GM12878 (cell line): ENCODE data around the gene NAP1L1. TPM values are rescaled to one million over a fixed set of nuclear protein-coding genes. Genes with fewer than 3 reads are reported as not detected.

Source experiments
- ATF2 ChIP-seq: IDR thresholded peaks from 2 replicates; pipeline ENCODE4 v1.6.1; 2012; ENCODE audit warnings: low read length, inconsistent platforms
- ATF7 ChIP-seq: fragments of 450-650 bp; IDR thresholded peaks from 2 replicates; pipeline ENCODE4 v1.6.1; 2016; ENCODE audit warnings: low read depth, mild to moderate bottlenecking
- BACH1 ChIP-seq: fragments of 450-650 bp; IDR thresholded peaks from 2 replicates; pipeline ENCODE4 v1.6.1; 2017; ENCODE audit warnings: mild to moderate bottlenecking, borderline replicate concordance
- CBFB ChIP-seq: IDR thresholded peaks from 2 replicates; pipeline ENCODE4 v1.6.1; 2016; ENCODE audit warnings: antibody characterized with exemption, low read depth
- E2F4 ChIP-seq: IDR thresholded peaks from 2 replicates; pipeline ENCODE4 v1.6.1; 2012; ENCODE audit warnings: low read depth, low read length, improper control_type of control experiment
- EGR1 ChIP-seq, 2 experiments: IDR thresholded peaks; 1 replicate in 1 of 2; 2 replicates in 1 of 2; pipeline ENCODE4 v1.6.1; 2011 to 2012; ENCODE audit warnings: low read depth in 2 of 2, low read length in 2 of 2, borderline replicate concordance in 1 of 2, mild to moderate bottlenecking in 1 of 2, moderate library complexity in 1 of 2
- HSF1 ChIP-seq: fragments of 150-350 bp; IDR thresholded peaks from 2 replicates; pipeline ENCODE4 v1.6.1; 2014; ENCODE audit warnings: mild to moderate bottlenecking, low read depth, low read length
- IRF5 ChIP-seq: fragments of 450-650 bp; IDR thresholded peaks from 2 replicates; pipeline ENCODE4 v1.6.1; 2017; ENCODE audit warnings: borderline replicate concordance
- MXI1 ChIP-seq: fragments of 150-350 bp; IDR thresholded peaks from 2 replicates; pipeline ENCODE4 v1.6.1; 2011; ENCODE audit warnings: low read depth, mild to moderate bottlenecking, inconsistent platforms, low read length, improper control_type of control experiment
- NBN ChIP-seq: fragments of 450-650 bp; IDR thresholded peaks from 2 replicates; pipeline ENCODE4 v1.6.1; 2016
- NR2C1 ChIP-seq: fragments of 450-650 bp; IDR thresholded peaks from 2 replicates; pipeline ENCODE4 v1.6.1; 2017; ENCODE audit warnings: antibody characterized with exemption, mild to moderate bottlenecking, moderate library complexity
- PKNOX1 ChIP-seq: fragments of 450-650 bp; IDR thresholded peaks from 2 replicates; pipeline ENCODE4 v1.6.1; 2016; ENCODE audit warnings: mild to moderate bottlenecking
- POLR2AphosphoS5 ChIP-seq: IDR thresholded peaks from 2 replicates; pipeline ENCODE4 v1.6.1; 2011; ENCODE audit warnings: mild to moderate bottlenecking, low read length, inconsistent platforms
- RB1 ChIP-seq: fragments of 450-650 bp; formaldehyde crosslinking; IDR thresholded peaks from 2 replicates; pipeline ENCODE4 v1.6.1; 2017; ENCODE audit warnings: mild to moderate bottlenecking, borderline replicate concordance
- SREBF2 ChIP-seq: IDR thresholded peaks from 2 replicates; pipeline ENCODE4 v1.6.1; 2012; ENCODE audit warnings: mild to moderate bottlenecking, low read length
- USF1 ChIP-seq: IDR thresholded peaks from 2 replicates; pipeline ENCODE4 v1.6.1; 2011; ENCODE audit warnings: borderline replicate concordance, low read depth, mild to moderate bottlenecking, moderate library complexity, mixed read lengths, low read length; ENCODE audit not compliant: insufficient read depth; ENCODE audit errors: extremely low read length
- ZNF592 ChIP-seq: fragments of 450-650 bp; IDR thresholded peaks from 2 replicates; pipeline ENCODE4 v1.6.1; 2017; ENCODE audit warnings: mild to moderate bottlenecking, moderate library complexity
- polyA plus RNA-seq, 11 experiments: library from polyadenylated mRNA; depleted of rRNA in 4 of 11; unstranded in 6 of 11; stranded (reverse) in 5 of 11; fragments of >200 nt; fragmentation: Nextera tagmentation in 4 of 11; fragmentation: Illumina TruSeq in 1 of 11; extraction: Ambion mirVana in 4 of 11; extraction: Trizol in 1 of 11; gene quantifications; 1 replicate in 1 of 11; 2 replicates in 10 of 11; pipeline versions ENCODE4 v1.2.1 to v1.2.3, GENCODE V29; 2011 to 2016; ENCODE audit warnings: inconsistent platforms in 2 of 11, missing spikeins in 2 of 11, low read depth in 1 of 11
- total RNA-seq, 4 experiments: library from RNA; depleted of rRNA in 3 of 4; stranded (reverse); fragments of >200 nt in 3 of 4; fragmentation: Illumina TruSeq in 1 of 4; extraction: Trizol in 1 of 4; gene quantifications; 2 replicates each; pipeline versions ENCODE4 v1.2.1 to v1.2.3, GENCODE V29; 2013 to 2021

NAP1L1 gene
- total and polyA plus RNA-seq, 10 of the 15 experiments (the other 5 are each of a cell fraction or from before 2014, with no cell fraction given), result 256 to 1,036 (median 536) TPM

GRCh38 chr12:76031414-76032042 lies 53.0 kb downstream of the NAP1L1 start, which contains the start of gene PHLDA1 (continued):
- no peak for TF ChIP-seq SREBF2
- no peak for TF ChIP-seq IRF5
- peak; percentile 58 for TF ChIP-seq E2F4
- peak; percentile 73; the same call in 1 of the 2 replicates for TF ChIP-seq ZNF592
- no peak for TF ChIP-seq ATF2
- no peak for TF ChIP-seq NR2C1
- peak; percentile 79; the same call in 1 of the 2 replicates for TF ChIP-seq POLR2AphosphoS5
- TF ChIP-seq ATF7, result 0 out of 2 replicates have a peak, but pooled peaks have one; percentile 20
- TF ChIP-seq HSF1, result no peak
- peak; percentile 77; the same call in 1 of the 2 replicates for TF ChIP-seq NBN
- TF ChIP-seq MXI1, result peak; percentile 49
- TF ChIP-seq USF1, result no peak
- TF ChIP-seq CBFB, result peak; percentile 73
- peak; percentile 65; the same call in 1 of the 2 replicates for TF ChIP-seq BACH1
- TF ChIP-seq RB1, result 0 out of 2 replicates have a peak, but pooled peaks have one; percentile 8
- TF ChIP-seq PKNOX1, result peak; percentile 81
- peak in 1 of 2 experiments; percentile 54; a peak in 2 of 3 replicates for TF ChIP-seq EGR1 (IDR thresholded peaks at IDR 0.05; ENCODE audit: borderline replicate concordance in 1 of 2, low read depth in 2 of 2, low read length in 2 of 2)
